H9 (cell line): ENCODE results near the gene GRB10. TPM values are rescaled to one million over a fixed set of nuclear protein-coding genes. Genes with fewer than 3 reads are reported as not detected.

ENCODE experiments used
- DNase-seq: peaks from one replicate; pipeline ENCODE4 v3.0.0-alpha.2; 2017
- H2AFZ ChIP-seq: one replicate; pipeline ENCODE4 v1.6.1; 2013; ENCODE audit warnings: mild to moderate bottlenecking, low read length, control low read depth, moderate library complexity
- H2AK5ac ChIP-seq: 2 replicates; pipeline ENCODE4 v1.6.1; 2013; ENCODE audit warnings: low read length, control low read depth, mixed read lengths; ENCODE audit not compliant: insufficient read length
- H2BK120ac ChIP-seq: one replicate; pipeline ENCODE4 v1.6.1; 2013; ENCODE audit warnings: low read depth, mild to moderate bottlenecking, low read length, control low read depth, inconsistent platforms; ENCODE audit not compliant: poor library complexity, severe bottlenecking
- H2BK12ac ChIP-seq: 2 replicates; pipeline ENCODE4 v1.6.1; 2013; ENCODE audit warnings: low read length, control low read depth, mixed read lengths, low read depth; ENCODE audit not compliant: insufficient read length
- H2BK15ac ChIP-seq: 2 replicates; pipeline ENCODE4 v1.6.1; 2013; ENCODE audit warnings: low read depth, low read length, control low read depth
- H2BK20ac ChIP-seq: one replicate; pipeline ENCODE4 v1.6.1; 2013; ENCODE audit warnings: low read depth, mild to moderate bottlenecking, low read length, control low read depth, inconsistent platforms; ENCODE audit not compliant: poor library complexity, severe bottlenecking
- H2BK5ac ChIP-seq: 2 replicates; pipeline ENCODE4 v1.6.1; 2013; ENCODE audit warnings: low read length, control low read depth, mixed read lengths; ENCODE audit not compliant: insufficient read length
- H3K14ac ChIP-seq: 2 replicates; pipeline ENCODE4 v1.6.1; 2013; ENCODE audit warnings: low read length, control low read depth; ENCODE audit not compliant: insufficient read depth
- H3K18ac ChIP-seq: 2 replicates; pipeline ENCODE4 v1.6.1; 2013; ENCODE audit warnings: low read depth, mild to moderate bottlenecking, mixed read lengths, low read length, control low read depth; ENCODE audit not compliant: insufficient read length
- H3K23ac ChIP-seq: 2 replicates; pipeline ENCODE4 v1.6.1; 2013; ENCODE audit warnings: low read length, control low read depth, mixed read lengths, low read depth; ENCODE audit not compliant: insufficient read length
- H3K23me2 ChIP-seq: 2 replicates; pipeline ENCODE4 v1.6.1; 2013; ENCODE audit warnings: low read depth, mild to moderate bottlenecking, mixed read lengths, low read length, control low read depth; ENCODE audit not compliant: insufficient read length, poor library complexity, severe bottlenecking
- H3K27ac ChIP-seq: 2 replicates; pipeline ENCODE4 v1.5.1; 2013; ENCODE audit warnings: low read length, control low read depth, mixed read lengths, low read depth; ENCODE audit not compliant: insufficient read length
- H3K27me3 ChIP-seq: 2 replicates; pipeline ENCODE4 v1.6.1; 2013; ENCODE audit warnings: low read length, control low read depth, inconsistent platforms; ENCODE audit not compliant: insufficient read depth
- H3K4ac ChIP-seq: 2 replicates; pipeline ENCODE4 v1.6.1; 2013; ENCODE audit warnings: low read depth, mild to moderate bottlenecking, control low read depth, inconsistent platforms, low read length, moderate library complexity
- H3K4me1 ChIP-seq: 2 replicates; pipeline ENCODE4 v1.6.1; 2013; ENCODE audit warnings: low read length, control low read depth, inconsistent platforms; ENCODE audit not compliant: insufficient read depth
- H3K4me2 ChIP-seq: 2 replicates; pipeline ENCODE4 v1.6.1; 2013; ENCODE audit warnings: low read length, control low read depth, mixed read lengths; ENCODE audit not compliant: insufficient read length, insufficient read depth
- H3K56ac ChIP-seq: 2 replicates; pipeline ENCODE4 v1.6.1; 2013; ENCODE audit warnings: low read depth, mild to moderate bottlenecking, mixed read lengths, low read length, control low read depth; ENCODE audit not compliant: insufficient read length
- H3K79me1 ChIP-seq: 2 replicates; pipeline ENCODE4 v1.6.1; 2013; ENCODE audit warnings: low read depth, mild to moderate bottlenecking, moderate library complexity, low read length, control low read depth, inconsistent platforms; ENCODE audit not compliant: insufficient read depth, poor library complexity, severe bottlenecking
- H3K79me2 ChIP-seq: 2 replicates; pipeline ENCODE4 v1.6.1; 2013; ENCODE audit warnings: low read length, control low read depth, inconsistent platforms; ENCODE audit not compliant: insufficient read depth
- H3K9ac ChIP-seq: 2 replicates; pipeline ENCODE4 v1.6.1; 2013; ENCODE audit warnings: low read length, control low read depth, mixed read lengths; ENCODE audit not compliant: insufficient read length; ENCODE audit errors: extremely low read depth
- H3K9me3 ChIP-seq: one replicate; pipeline ENCODE4 v1.6.1; 2013; ENCODE audit warnings: low read depth, low read length, inconsistent platforms; ENCODE audit not compliant: control insufficient read depth
- H3T11ph ChIP-seq: one replicate; pipeline ENCODE4 v1.6.1; 2013; ENCODE audit warnings: mild to moderate bottlenecking, low read length, control low read depth, inconsistent platforms
- H4K20me1 ChIP-seq: one replicate; pipeline ENCODE4 v1.6.1; 2013; ENCODE audit not compliant: control insufficient read depth, insufficient read length, insufficient read depth
- H4K5ac ChIP-seq: 2 replicates; pipeline ENCODE4 v1.6.1; 2013; ENCODE audit warnings: low read depth, mild to moderate bottlenecking, mixed read lengths, low read length, control low read depth; ENCODE audit not compliant: insufficient read length
- H4K8ac ChIP-seq: replicated peaks from 2 replicates; pipeline ENCODE4 v1.6.1; 2013; ENCODE audit warnings: low read length, control low read depth, mixed read lengths, low read depth; ENCODE audit not compliant: insufficient read length
- H4K91ac ChIP-seq: 2 replicates; pipeline ENCODE4 v1.6.1; 2013; ENCODE audit warnings: low read depth, mild to moderate bottlenecking, moderate library complexity, mixed read lengths, low read length, control low read depth; ENCODE audit not compliant: insufficient read length
- H3K27ac Mint-ChIP-seq, 3 experiments: 2 replicates in 2 of 3; 3 replicates in 1 of 3; pipeline ENCODE4 v1.8.0; 2020 to 2021; ENCODE audit warnings: mixed read lengths in 3 of 3, mild to moderate bottlenecking in 1 of 3, moderate library complexity in 1 of 3
- H3K27me3 Mint-ChIP-seq: 2 replicates; pipeline ENCODE4 v1.8.0; 2021; ENCODE audit warnings: low read depth, mild to moderate bottlenecking, moderate library complexity, mixed read lengths
- H3K36me3 Mint-ChIP-seq, 3 experiments: 2 replicates in 2 of 3; 3 replicates in 1 of 3; pipeline ENCODE4 v1.8.0; 2020 to 2021; ENCODE audit warnings: low read depth in 3 of 3, mixed read lengths in 3 of 3; ENCODE audit not compliant: insufficient read depth in 1 of 3
- H3K4me1 Mint-ChIP-seq, 2 experiments: 2 replicates each; pipeline ENCODE4 v1.8.0; 2020; ENCODE audit warnings: mixed read lengths in 2 of 2
- H3K4me3 Mint-ChIP-seq, 2 experiments: 2 replicates in 1 of 2; 3 replicates in 1 of 2; pipeline ENCODE4 v1.8.0; 2020 to 2021; ENCODE audit warnings: mild to moderate bottlenecking in 2 of 2, mixed read lengths in 2 of 2, moderate library complexity in 1 of 2
- H3K9me3 Mint-ChIP-seq, 2 experiments: 2 replicates in 1 of 2; 3 replicates in 1 of 2; pipeline ENCODE4 v1.8.0; 2020; ENCODE audit warnings: mild to moderate bottlenecking in 2 of 2, mixed read lengths in 2 of 2, moderate library complexity in 1 of 2
- WGBS: extraction: QIAGEN DNeasy Blood & Tissue Kit; methylation state at CpG from one replicate; pipeline ENCODE4 v1.1.7; 2013; ENCODE audit warnings: missing lambda C conversion rate, low lambda C conversion rate, mixed read lengths; ENCODE audit not compliant: insufficient read length; ENCODE audit errors: extremely low coverage; 5-methylcytosine and 5-hydroxymethylcytosine counted together
- total RNA-seq: library from RNA; stranded (reverse); gene quantifications from 2 replicates; pipeline ENCODE4 v1.2.1, GENCODE V29; 2021
- TF ChIP-seq, protein P1 (sequence below): fragments of 200-600 bp; sonication (generic); conservative IDR thresholded peaks from 3 replicates; pipeline ENCODE4 v1.8.0; 2021; ENCODE audit warnings: antibody characterized with exemption, mild to moderate bottlenecking

GRB10 gene
- total RNA-seq, 1 experiment from 2014 or later, result 108 TPM

GRCh38 chr7:50594136-50594535 is 188.6 kb downstream of the GRB10 start:
- WGBS, result no CpG with 5 or more reads among the region's 4 CpGs
- H3T11ph ChIP-seq, result no peak overlapping the region
- H4K8ac ChIP-seq, result no peak overlapping the region
- H4K5ac ChIP-seq, result no peak overlapping the region
- no peaks in the 10 kb centered on the region for H4K20me1 ChIP-seq
- H3K79me2 ChIP-seq, result no peaks in the 10 kb centered on the region
- H2BK5ac ChIP-seq, result no peak overlapping the region
- no peak overlapping the region for H3K27ac ChIP-seq
- H3K4me1 ChIP-seq, result no peaks in the 10 kb centered on the region
- H3K4me3 Mint-ChIP-seq, result no peak overlapping the region
- H2BK12ac ChIP-seq, result no peak overlapping the region
- no peak overlapping the region for H3K18ac ChIP-seq
- H3K27me3 Mint-ChIP-seq, result no peaks in the 10 kb centered on the region
- H3K4me2 ChIP-seq, result no peak overlapping the region
- H3K9ac ChIP-seq, result no peak overlapping the region
- H2BK120ac ChIP-seq, result no peak overlapping the region
- H3K9me3 ChIP-seq, result no peaks in the 10 kb centered on the region
- H3K23ac ChIP-seq, result no peak overlapping the region
- H2AK5ac ChIP-seq, result no peak overlapping the region
- TF ChIP-seq, protein P1, sequence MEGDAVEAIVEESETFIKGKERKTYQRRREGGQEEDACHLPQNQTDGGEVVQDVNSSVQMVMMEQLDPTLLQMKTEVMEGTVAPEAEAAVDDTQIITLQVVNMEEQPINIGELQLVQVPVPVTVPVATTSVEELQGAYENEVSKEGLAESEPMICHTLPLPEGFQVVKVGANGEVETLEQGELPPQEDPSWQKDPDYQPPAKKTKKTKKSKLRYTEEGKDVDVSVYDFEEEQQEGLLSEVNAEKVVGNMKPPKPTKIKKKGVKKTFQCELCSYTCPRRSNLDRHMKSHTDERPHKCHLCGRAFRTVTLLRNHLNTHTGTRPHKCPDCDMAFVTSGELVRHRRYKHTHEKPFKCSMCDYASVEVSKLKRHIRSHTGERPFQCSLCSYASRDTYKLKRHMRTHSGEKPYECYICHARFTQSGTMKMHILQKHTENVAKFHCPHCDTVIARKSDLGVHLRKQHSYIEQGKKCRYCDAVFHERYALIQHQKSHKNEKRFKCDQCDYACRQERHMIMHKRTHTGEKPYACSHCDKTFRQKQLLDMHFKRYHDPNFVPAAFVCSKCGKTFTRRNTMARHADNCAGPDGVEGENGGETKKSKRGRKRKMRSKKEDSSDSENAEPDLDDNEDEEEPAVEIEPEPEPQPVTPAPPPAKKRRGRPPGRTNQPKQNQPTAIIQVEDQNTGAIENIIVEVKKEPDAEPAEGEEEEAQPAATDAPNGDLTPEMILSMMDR, result no peak
- H3K14ac ChIP-seq, result no peak overlapping the region
- no peak overlapping the region for H2AFZ ChIP-seq
- no peak for DNase-seq
- no peak overlapping the region for H3K56ac ChIP-seq
- no peak overlapping the region for H3K4ac ChIP-seq
- H2BK15ac ChIP-seq, result no peak overlapping the region
- peaks cover 41 to 62% (median 45%) of the 10 kb centered on the region in 3 experiments for H3K36me3 Mint-ChIP-seq
- no peaks in the 10 kb centered on the region for H3K27me3 ChIP-seq
- no peak overlapping the region for H3K27ac Mint-ChIP-seq
- no peaks in the 10 kb centered on the region for H3K79me1 ChIP-seq
- H4K91ac ChIP-seq, result no peak overlapping the region
- no peaks in the 10 kb centered on the region for H3K23me2 ChIP-seq
- H2BK20ac ChIP-seq, result no peak overlapping the region
- H3K9me3 Mint-ChIP-seq, result no peaks in the 10 kb centered on the region
- H3K4me1 Mint-ChIP-seq, result peaks cover 3 to 4% of the 10 kb centered on the region in 2 experiments; a peak in 2 of 4 replicates
